GM19025 (cell line): ENCODE measurements around the gene BEX3.
"Not testable (repeated sequence)": the region's sequence is repeated elsewhere in the genome, so short reads cannot be mapped to it uniquely, and the experiment has no call there.

ENCODE experiments used
- ATAC-seq: cut with Tn5 transposase; IDR thresholded peaks from one replicate; pipeline ENCODE4 v1.9.1; 2021; ENCODE audit warnings: mild to moderate bottlenecking, low read depth, moderate library complexity; ENCODE audit not compliant: unreplicated experiment

Gene BEX3

DNA sequence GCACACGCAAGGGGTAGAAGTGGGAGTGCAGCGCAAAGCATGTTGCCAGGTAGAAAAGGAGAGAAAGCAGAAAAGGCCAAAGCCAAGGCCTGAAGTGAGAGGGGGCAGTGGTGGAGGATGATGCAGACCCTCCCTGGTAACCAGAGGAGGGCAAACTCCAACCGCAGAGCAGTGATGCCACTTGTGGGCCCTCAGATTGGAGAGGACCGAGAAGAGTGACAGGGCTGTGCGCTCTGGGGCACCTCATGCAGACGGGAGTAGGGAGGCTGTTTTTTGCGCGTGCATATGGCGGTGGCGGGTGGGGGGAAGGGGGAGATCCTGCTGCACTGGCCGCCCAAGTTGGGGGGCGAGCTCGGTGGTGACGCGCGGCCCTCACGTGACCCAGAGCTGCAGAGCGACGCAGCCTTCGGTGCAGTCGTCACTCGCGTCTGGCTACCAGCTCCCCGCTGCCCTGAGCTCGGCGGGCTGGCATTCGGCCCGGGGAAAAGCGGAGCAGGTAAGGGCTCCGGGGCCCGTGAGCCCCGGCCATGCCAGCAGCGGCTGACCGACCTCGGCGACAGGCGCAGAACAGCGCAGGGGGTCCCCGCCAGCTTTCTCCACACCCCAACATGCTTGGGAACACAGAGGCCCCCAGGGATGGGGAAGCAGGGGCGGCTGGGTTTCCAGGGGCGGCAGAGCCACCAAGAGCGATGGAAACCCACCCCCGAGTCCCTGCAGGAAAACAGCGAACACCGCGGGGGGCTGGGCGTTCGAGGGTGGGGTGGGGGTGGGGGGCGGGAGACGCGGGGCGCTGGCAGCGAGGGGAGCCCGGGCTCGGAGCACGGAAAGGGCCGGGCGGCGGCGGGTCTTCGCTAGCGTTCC, at the start of gene BEX3:
BEX3 (plus strand) TSS at position 421 of the 861 bp plus-strand sequence. CDS start 984 bp downstream, outside the sequence.
- ATAC-seq, result no peak

DNA sequence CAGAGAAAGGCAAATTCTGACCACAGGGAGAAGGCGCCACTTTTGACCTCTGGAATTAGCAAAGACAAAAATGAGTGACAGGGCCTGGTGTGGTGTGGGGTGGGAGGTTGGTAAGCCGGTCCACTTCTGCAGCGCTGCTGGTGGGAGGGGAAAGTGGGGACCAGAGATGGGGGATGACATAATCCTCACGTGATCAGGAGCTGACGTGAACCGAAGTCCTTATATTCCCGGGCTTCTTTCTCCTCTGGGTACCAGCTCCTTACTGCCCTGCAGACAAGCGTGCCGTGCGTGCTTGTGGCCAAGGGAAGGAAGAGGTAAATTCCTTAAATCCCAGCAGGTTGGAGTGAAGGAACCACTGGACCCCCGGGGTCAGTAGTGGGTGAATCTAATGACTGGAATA, 46.3 kb upstream of the BEX3 start, which contains the start of gene TCEAL7:
TCEAL7 (plus strand) TSS at position 249 of the 400 bp plus-strand sequence. CDS start 1,165 bp downstream, outside the sequence.
- no peak for ATAC-seq

DNA sequence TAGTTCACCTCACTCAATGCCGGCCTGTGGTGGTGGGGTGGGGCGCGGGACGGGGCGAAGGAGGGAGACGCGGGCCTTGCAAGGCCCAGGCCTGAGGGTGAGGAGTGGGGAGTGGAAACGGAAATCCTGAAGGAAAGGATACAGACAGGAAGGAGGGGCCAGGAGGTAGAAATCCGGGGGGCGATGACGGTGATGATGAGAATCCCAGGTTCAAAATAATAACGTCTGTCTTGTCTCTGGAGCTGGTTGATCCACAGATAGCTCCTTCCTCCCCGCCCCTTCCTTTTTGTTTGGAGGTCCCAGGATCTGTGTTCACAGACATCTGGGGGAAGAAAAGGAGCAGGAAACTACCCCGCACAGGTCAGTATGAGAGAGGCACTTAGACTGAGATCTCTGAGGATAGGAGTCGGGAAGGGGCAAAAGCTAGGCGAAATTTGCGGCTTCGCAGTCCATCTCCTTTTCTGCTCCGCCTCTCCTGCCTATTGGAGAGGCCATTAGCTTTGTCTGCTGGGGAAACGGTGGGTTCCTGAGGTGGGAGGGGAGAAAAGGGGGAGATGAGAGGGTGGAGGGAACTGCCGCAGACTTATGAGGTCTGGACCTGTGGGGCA, 45.6 kb upstream of the BEX3 start:
- no peak for ATAC-seq

DNA sequence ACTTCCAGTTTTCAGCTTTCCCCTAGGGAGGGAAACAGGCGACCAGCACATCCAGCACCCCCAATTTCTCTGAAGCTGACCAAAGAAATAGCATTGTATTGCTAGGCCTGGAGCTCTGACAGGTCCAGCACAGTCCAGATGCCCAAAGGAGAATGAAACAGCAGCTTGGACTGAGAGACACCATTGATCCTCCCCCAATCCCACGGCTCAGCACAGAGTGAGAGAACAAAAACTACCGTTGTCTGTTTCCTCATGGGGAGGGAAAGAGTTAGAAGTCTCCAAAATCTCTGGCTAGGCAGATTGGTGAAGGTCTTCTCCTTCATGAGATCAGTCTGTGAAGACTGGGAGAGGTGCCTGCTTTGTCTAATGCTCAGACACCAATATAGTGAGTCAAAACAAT, 37.7 kb upstream of the BEX3 start:
- no peak for ATAC-seq

DNA sequence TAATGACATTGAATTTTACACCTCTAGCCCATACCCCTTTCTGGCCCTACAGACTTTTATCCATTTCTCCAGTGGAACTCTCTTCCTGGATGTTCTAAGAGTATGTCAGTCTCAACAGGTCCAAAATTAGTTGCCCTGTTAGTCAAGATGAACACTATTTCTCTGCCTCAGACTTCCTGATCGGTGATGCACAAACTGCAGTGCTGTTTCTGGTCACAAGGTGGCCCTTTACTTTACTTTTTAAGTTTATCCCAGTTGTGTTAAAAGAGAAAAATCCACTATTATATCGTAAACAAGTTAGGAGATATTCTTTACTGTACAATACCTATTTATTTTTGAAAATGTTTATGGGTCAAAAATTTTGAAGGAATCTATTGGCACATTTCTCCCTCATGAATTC, 33.2 kb upstream of the BEX3 start:
- no peak for ATAC-seq

DNA sequence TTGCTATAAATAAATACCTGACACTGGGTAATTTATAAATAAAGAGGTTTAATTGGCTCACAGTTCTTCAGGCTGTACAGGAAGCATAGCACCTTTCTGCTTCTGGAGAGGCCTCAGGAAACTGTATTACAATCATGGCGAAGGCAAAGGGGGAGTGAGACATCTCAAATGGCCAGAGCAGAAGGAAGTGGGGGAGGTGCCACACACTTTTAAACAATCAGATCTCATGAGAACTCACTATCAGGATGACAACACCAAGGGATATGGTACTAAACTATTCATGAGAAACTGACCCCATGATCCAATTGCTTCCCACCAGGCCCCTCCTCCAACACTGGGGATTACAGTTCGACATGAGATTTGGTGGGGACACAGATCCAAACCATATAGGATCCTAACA, 31.7 kb upstream of the BEX3 start:
- no peak for ATAC-seq

DNA sequence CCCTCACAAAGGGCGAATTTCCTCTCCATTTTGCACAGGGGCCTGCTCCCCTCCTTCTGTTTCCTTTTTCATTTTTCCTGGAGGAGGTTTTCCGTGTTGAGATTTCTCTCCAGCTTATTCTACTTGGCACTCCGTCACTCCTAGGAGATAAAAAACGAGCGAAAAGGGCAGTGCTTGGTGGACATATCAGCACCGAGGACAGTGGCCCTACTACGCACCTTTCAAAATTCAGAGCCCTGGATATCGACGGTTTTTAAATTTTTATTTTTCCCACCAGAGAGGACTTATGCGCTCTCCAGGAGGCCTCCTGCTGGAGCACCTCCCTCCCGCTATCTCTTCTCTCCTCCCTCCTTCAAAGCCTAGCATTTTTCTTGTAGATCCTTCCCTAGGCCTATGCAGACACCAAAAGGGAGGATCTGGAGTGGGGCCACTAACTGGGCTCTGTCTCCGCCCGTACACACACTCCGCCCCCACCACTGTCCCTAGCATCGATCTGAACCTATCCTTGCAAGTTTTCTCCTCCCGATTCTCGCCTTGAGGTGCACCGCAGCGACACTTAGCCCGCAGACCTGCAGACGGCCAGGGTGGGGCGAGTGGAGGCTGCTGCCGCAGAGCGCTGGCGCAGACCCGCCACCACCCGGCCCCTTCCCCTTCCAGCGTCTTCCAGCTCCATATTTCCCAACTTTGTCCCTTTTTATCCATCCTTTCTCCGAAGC, 28.5 kb upstream of the BEX3 start:
- no peak for ATAC-seq

DNA sequence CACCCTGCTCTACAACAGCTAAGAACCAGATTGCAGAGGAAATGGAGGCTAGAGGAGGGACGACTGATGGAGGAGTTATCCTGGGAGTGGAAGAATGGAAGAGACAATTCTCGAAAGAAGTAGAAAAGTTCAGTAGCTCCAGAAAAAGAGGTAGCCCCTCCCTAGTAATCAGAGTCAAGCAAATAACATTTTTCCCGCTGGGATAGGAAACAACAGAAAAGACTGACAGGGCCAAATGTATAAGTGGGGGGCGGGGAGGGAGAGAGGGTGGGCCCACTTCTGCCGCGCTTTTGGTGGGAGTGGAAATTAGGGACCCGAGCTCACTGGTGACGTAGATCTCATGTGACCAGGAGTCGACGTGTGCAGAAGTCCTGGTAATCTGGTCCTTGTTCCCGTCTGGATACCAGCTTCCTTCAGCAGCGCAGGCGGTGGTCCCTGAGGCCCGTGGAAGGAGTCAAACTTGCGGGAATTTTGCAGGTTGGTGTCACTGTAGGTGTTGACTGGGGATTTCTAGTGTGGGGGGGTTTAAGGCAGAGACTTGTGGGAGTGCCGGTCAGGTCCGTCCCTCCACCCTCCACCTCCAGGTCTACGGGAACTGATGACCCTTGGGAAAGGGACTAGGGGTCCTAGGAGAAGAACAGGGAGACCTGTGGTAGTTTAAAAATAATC, 20.1 kb upstream of the BEX3 start, which contains the start of gene TCEAL9:
TCEAL9 (plus strand) TSS at position 377 of the 669 bp plus-strand sequence. CDS start 1,179 bp downstream, outside the sequence.
- no peak for ATAC-seq

DNA sequence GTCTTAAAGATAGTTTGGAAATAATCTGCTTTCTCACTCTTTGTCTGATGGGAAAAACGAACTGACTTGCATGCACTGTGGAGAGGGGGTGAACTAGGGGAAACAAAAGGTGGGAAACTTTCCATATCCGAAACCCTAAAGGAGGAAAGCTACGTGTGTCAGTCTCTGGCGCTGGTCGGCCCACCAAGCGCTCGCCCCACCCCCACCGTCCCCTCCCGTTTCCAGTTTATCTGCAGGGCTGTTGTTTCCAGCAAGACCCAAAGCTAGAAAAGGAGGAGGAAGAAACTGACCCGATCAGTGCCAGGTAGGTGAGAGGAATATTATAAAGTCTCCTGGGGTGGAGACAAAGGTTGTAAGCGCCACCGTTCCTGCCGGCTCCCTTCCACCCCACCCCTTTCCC, 19.5 kb upstream of the BEX3 start:
- no peak for ATAC-seq

DNA sequence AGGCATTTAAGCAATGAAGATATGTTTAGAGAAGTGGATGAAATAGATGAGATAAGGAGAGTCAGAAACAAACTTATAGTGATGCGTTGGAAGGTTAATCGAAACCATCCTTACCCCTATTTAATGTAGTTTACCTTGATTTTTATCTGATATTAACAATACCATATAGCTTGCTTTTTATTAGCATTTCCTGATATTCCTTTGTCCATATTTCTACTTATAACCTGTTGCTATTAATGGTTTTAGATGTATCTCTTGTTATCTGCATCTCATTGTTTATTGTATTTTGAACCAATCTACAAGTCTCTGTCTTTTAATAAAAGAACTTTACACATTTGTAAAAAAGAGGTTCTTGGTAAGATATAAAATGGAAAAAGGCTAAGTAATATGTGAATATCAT, 18.5 kb upstream of the BEX3 start:
- no peak for ATAC-seq

DNA sequence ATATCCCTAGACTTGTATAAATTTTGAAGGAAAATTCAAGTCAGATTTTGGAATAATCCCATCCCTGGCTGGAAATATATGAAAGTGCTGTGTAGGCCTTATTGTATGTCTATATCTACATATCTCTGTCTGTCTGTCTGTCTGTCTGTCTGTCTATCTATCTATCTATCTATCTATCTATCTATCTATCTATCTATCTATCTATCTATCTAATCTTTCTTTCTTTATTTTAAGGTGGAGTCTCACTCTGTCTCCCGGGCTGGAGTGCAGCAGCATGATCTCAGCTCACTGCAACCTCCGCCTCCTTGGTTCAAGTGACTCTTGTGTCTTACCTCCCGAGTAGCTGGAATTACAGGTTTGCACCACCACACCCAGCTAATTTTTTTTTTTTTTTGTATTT, 16.7 kb upstream of the BEX3 start:
- not testable (repeated sequence) for ATAC-seq

DNA sequence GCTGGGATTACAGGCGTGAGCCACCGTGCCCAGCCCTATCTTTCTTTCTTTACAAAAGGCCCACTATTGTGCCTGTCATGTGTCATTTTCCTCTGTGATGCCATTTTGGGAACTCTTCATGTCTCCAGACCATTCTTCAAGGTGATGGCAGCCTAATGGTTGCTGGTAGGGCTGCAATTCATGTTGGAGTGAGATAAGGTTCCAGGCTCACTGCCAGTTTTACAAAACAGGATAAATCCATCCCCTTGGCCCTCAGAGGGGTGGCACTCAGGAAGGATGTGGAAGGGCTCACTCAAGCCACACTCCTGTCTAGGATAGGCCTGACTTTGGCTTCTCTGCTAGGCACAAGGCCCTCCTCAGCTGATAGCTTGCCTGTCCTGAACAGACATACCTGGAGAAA, 16.2 kb upstream of the BEX3 start:
- no peak for ATAC-seq

DNA sequence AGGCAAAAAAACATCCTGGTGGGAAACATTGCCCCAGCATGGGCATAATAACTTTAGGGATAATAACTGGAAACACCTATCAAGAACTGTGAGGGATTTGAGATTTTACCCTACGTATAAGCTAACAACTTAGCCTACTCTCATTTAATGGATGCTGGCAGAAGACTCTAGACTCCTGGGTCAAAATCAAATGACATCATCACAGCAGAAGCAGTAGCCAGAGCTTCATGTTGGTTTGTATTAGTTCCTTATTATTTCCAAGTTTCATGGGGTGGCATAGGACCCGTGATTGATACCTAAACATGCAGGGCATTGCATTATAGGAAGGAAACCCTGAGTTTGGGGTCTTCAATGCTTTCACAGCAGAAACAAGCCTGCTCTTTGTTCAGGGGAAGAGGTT, 15.4 kb upstream of the BEX3 start:
- no peak for ATAC-seq

DNA sequence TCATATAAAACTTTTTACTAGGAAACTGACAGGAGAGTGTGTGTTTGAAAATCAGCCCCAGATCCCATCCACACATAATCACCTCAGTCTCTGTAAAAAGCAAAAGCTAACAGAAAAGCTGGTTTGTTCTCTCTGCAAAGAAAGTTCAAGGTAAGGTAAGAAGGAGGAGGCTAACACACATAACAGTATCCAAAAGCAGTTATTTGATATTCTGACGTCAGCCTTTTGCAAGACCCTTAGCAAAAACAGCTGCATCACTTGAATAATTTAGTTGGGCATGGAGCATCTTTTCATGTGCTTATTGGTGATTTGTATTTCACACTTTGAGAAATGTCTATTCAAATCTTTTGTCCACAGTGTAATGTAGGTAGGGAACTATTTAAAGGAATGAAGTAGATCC, 14.5 kb upstream of the BEX3 start:
- no peak for ATAC-seq

DNA sequence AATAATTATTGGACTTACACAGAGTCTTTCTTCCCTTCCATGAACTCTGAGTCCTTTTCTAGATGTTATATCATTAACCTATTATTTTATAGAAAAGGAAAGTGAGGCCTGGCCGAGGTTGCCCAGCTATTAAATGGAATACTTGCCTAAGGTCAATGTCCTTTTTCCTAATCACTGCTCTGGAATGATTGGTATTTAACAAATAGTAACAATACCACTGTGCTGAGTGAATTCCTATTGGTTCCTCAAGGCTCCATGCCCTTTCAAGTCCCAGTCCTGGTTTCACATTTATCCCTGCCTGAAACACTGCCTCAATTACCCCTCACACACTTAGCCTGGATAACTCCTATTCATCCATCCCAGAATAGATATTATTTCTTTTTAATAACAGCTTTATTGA, 13.9 kb upstream of the BEX3 start:
- ATAC-seq, result no peak

DNA sequence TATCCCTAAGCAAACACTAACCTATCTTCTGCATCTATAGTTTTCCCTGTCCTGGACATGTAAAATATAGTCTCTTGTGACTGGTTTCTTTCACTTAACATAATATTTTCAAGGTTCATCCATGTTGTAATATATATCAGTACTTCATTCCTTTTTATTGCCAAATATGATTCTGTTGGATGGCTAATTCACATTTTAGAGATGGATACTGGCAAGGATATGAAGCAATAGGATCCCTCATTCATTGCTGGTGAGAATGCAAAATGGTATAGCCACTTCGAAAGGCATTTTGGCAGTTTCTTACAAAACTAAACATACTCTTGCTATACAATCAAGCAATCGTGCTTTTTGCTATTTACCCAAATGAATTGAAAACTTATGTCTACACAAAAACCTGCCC, 13.3 kb upstream of the BEX3 start:
- no peak for ATAC-seq

DNA sequence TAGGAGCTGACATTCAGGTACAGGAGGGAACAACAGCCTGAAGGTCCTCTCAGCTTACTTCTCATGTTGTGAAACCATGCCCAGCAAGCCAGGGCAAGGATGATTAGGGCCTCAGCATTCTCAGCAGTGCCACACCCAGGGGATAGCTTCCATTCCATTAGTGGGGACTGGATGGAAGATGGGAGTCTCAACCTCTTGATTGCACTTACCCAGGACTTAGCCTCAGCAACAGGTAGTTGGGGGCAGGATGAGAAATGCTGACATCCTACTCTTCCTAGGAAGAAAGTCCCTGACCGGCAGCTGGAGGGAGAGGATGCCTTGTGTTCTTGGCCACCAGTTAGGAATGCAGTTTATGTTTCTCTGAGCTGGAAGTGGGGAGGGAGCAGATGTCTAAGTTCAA, 8.8 kb upstream of the BEX3 start:
- ATAC-seq, result no peak

DNA sequence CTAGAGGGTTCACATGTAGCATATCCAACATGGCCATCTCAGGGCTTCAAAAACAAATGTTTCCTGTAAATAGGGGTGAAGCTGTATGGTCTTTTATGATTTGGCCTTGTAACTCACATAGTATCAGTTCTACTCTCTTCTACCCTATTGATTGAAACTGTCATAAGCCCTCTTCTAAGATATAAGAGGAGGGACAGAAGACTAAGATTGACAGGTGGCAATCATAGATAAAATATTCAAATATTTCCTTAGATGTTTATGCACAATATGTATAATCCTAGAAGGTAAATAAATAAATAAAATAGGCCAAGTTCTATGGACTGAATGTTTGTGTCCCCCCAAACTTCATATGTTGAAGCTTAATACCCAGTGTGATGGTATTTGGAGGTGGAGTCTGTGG, 6.9 kb upstream of the BEX3 start:
- no peak for ATAC-seq

DNA sequence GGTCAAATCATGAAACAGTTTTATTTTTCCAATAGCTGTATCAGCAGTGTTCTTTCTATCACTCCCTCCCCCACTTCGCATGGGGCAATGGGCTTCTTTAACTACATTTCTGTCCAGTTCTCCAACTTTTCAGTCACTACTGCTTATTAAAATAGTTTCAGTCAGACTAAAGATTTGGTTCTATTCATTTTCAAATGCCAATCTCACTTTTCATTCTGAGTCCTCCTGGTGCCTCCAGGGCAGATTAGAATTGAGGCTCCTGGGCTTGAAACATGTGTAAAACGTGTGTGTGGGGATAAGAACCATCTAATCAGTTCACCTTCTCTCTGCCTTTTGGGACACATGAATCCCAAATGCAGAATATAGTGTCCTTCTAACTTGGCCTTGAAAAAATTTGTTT, 3.5 kb upstream of the BEX3 start:
- no peak for ATAC-seq

DNA sequence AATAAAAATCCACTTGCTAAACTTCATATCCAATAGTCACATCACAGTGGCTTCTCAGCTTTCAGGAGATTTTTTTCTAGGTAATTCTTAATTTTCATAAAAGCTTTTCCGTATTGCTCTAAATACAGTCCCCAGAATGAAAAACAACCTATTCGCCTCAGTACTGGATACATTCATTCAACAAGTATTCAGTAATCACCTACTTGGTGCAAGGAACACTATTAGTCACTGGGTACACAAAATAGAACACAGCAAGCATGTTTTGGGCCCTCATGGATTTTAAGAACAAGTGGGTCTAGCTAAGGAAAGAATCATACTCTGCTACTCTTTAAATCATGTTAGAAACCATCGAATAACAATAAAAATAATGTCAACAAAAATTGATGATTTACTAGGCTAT, 2.8 kb upstream of the BEX3 start:
- ATAC-seq, result no peak

DNA sequence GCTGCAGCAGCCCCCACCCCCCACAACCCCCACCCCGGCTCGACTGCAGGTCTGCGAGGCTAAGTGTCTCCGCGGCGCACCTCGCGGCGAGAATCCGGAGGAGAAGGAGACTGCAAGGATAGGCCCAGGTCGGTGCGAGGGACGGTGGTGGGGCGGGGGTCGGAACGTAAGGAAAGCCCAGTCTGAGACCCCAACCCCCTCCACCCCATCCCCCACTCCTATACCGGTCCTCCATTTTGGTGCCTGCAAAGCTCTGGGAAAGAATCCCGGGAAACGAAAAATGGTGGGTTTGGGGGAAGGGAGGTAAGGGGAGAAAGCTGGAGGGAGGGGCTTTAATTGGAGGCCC, 614 bp downstream of the BEX3 start:
- no peak for ATAC-seq
